AG08395 (cell line): ENCODE measurements around the gene WDR38.
A peak's percentile ranks its signal among the peaks of the same experiment; 100 is the strongest.

ENCODE experiments used
- DNase-seq: peaks from one replicate; pipeline ENCODE4 v3.0.0; 2012; ENCODE audit warnings: mixed read lengths, low spot score

WDR38 gene

GRCh38 chr9:124882231-124882630 lies 29.0 kb downstream of the WDR38 start:
- no peak for DNase-seq

GRCh38 chr9:124884376-124884775 lies 31.1 kb downstream of the WDR38 start:
- DNase-seq = no peak

GRCh38 chr9:124885551-124885950 lies 32.3 kb downstream of the WDR38 start:
- no peak for DNase-seq

GRCh38 chr9:124886461-124886860 lies 33.2 kb downstream of the WDR38 start:
- no peak for DNase-seq

- no peak for DNase-seq
These were observed 33.7 kb downstream of the WDR38 start for GRCh38 chr9:124886866-124887492.

GRCh38 chr9:124887832-124888231 lies 34.6 kb downstream of the WDR38 start:
- DNase-seq = no peak

GRCh38 chr9:124889006-124889405 lies 35.7 kb downstream of the WDR38 start:
- DNase-seq = no peak

- no peak for DNase-seq
These were observed 36.9 kb downstream of the WDR38 start for GRCh38 chr9:124890179-124890578.

GRCh38 chr9:124894035-124894740 lies 40.9 kb downstream of the WDR38 start:
- DNase-seq = no peak

- DNase-seq = peak; percentile 39
These were observed 41.5 kb downstream of the WDR38 start for GRCh38 chr9:124894741-124895170.

- no peak for DNase-seq
These were observed 44.6 kb downstream of the WDR38 start for GRCh38 chr9:124897570-124898460.

GRCh38 chr9:124899845-124900244 lies 46.6 kb downstream of the WDR38 start:
- no peak for DNase-seq

GRCh38 chr9:124906966-124907365 lies 53.7 kb downstream of the WDR38 start:
- DNase-seq = no peak
